ENCODE measurements around the gene FDXR. TPM values are rescaled to one million over a fixed set of nuclear protein-coding genes. Genes with fewer than 3 reads are reported as not detected.
A peak's percentile ranks its signal among the peaks of the same experiment; 100 is the strongest.

Gene FDXR
- total RNA-seq, 1 donor from 2014 or later = 7.4 TPM

GRCh38 chr17:74919440-74920305, 46.9 kb upstream of the FDXR start:
- peaks cover 19% of the 10 kb centered on the region for H3K4me1 ChIP-seq
- no peaks in the 10 kb centered on the region for H3F3A ChIP-seq (ENCODE audit: low read depth)
- no peaks in the 10 kb centered on the region for H3K9me3 ChIP-seq (ENCODE audit: low read depth)
- peaks cover 34% of the 10 kb centered on the region for H3K27me3 ChIP-seq
- no peaks in the 10 kb centered on the region for H4K20me1 ChIP-seq (ENCODE audit: low read depth)
- no peak overlapping the region for H2AFZ ChIP-seq (replicated peaks)
- H3K79me2 ChIP-seq (ENCODE audit: low read depth) = no peaks in the 10 kb centered on the region
- Mint-ChIP-seq H3K27ac (no peak overlapping the region), H3K9me3 (no peaks in the 10 kb centered on the region), H3K36me3 (no peaks in the 10 kb centered on the region), H3K4me3 (no peak overlapping the region), H3K27me3 (ENCODE audit: insufficient read depth, low read depth) (peaks cover 32% of the 10 kb centered on the region), H3K4me1 (peaks cover 20% of the 10 kb centered on the region)
- no peak overlapping the region for H3K4me2 ChIP-seq
- no peak overlapping the region for H3K9ac ChIP-seq
- peak; percentile 56 for DNase-seq (ENCODE audit: low spot score)
- H3K27ac ChIP-seq = no peak overlapping the region
- H3K4me3 ChIP-seq = no peak overlapping the region
- H3K36me3 ChIP-seq = no peaks in the 10 kb centered on the region
- TF ChIP-seq EZH2 (IDR thresholded peaks at IDR 0.05) (no peak), CTCF (IDR thresholded peaks at IDR 0.05) (peak; percentile 33)

GRCh38 chr17:74918906-74919305, 46.1 kb upstream of the FDXR start:
- no peaks in the 10 kb centered on the region for H3K36me3 ChIP-seq
- no peak overlapping the region for H3K27ac Mint-ChIP-seq
- H3K36me3 Mint-ChIP-seq = no peaks in the 10 kb centered on the region

GRCh38 chr17:74917430-74917829, 44.6 kb upstream of the FDXR start:
- H3K9me3 ChIP-seq (ENCODE audit: low read depth) = no peaks in the 10 kb centered on the region
- Mint-ChIP-seq H3K4me1 (peaks cover 19% of the 10 kb centered on the region), H3K4me3 (no peak overlapping the region), H3K36me3 (no peaks in the 10 kb centered on the region), H3K9me3 (peaks cover 6% of the 10 kb centered on the region), H3K27me3 (ENCODE audit: insufficient read depth, low read depth) (peaks cover 24% of the 10 kb centered on the region), H3K27ac (no peak overlapping the region)
- no peak overlapping the region for H2AFZ ChIP-seq (replicated peaks)
- no peaks in the 10 kb centered on the region for H3K36me3 ChIP-seq
- no peak overlapping the region for H3K4me2 ChIP-seq
- no peaks in the 10 kb centered on the region for H3F3A ChIP-seq (ENCODE audit: low read depth)
- DNase-seq (ENCODE audit: low spot score) = no peak
- H3K79me2 ChIP-seq (ENCODE audit: low read depth) = no peaks in the 10 kb centered on the region
- H3K27me3 ChIP-seq = peaks cover 12% of the 10 kb centered on the region
- no peak overlapping the region for H3K27ac ChIP-seq
- TF ChIP-seq CTCF (IDR thresholded peaks at IDR 0.05) (no peak), EZH2 (IDR thresholded peaks at IDR 0.05) (no peak), EZH2phosphoT487 (IDR thresholded peaks at IDR 0.05) (no peak)
- H3K4me1 ChIP-seq = peaks cover 3% of the 10 kb centered on the region
- H4K20me1 ChIP-seq (ENCODE audit: low read depth) = no peaks in the 10 kb centered on the region
- no peak overlapping the region for H3K9ac ChIP-seq
- no peak overlapping the region for H3K4me3 ChIP-seq

More at GRCh38 chr17:74918906-74919305, 46.1 kb upstream of the FDXR start:
- H3F3A ChIP-seq (ENCODE audit: low read depth) = no peaks in the 10 kb centered on the region
- H3K4me3 ChIP-seq = no peak overlapping the region
- DNase-seq (ENCODE audit: low spot score) = no peak
- peaks cover 12% of the 10 kb centered on the region for H3K4me1 ChIP-seq
- no peak overlapping the region for H2AFZ ChIP-seq (replicated peaks)
- TF ChIP-seq EZH2 (IDR thresholded peaks at IDR 0.05) (no peak), CTCF (IDR thresholded peaks at IDR 0.05) (no peak), EZH2phosphoT487 (IDR thresholded peaks at IDR 0.05) (no peak)
- H3K9me3 ChIP-seq (ENCODE audit: low read depth) = no peaks in the 10 kb centered on the region
- H4K20me1 ChIP-seq (ENCODE audit: low read depth) = no peaks in the 10 kb centered on the region
- Mint-ChIP-seq H3K27me3 (ENCODE audit: insufficient read depth, low read depth) (peaks cover 28% of the 10 kb centered on the region), H3K9me3 (no peaks in the 10 kb centered on the region), H3K4me1 (peaks cover 23% of the 10 kb centered on the region), H3K4me3 (no peak overlapping the region)
- H3K27me3 ChIP-seq = peaks cover 26% of the 10 kb centered on the region
- H3K9ac ChIP-seq = no peak overlapping the region
- H3K4me2 ChIP-seq = no peak overlapping the region
- H3K27ac ChIP-seq = no peak overlapping the region
- H3K79me2 ChIP-seq (ENCODE audit: low read depth) = no peaks in the 10 kb centered on the region

Data from neural progenitor cell (in vitro differentiated cells).